IMR-90 (cell line): ENCODE measurements around the gene SLC9A7. TPM values are rescaled to one million over a fixed set of nuclear protein-coding genes. Genes with fewer than 3 reads are reported as not detected.

Experiments
- ATAC-seq: fragments of 200-7000 bp; cut with Tn5 transposase; 2 replicates; pipeline ENCODE4 v1.9.1; 2020; ENCODE audit warnings: low read depth, mild to moderate bottlenecking, moderate library complexity
- BruUV-seq: library from RNA; stranded (reverse); fragments of 400-500 nt; replicated peaks from 2 replicates; lab custom pipeline; 2021; lab: Mats Ljungman, UMichigan
- CTCF ChIA-PET: fragments of 300-600 bp; formaldehyde crosslinking; extraction: SDS; loops from one replicate; lab custom pipeline; 2021; ENCODE audit warnings: antibody characterized with exemption; lab: Yijun Ruan, JAX
- POLR2A ChIA-PET: fragments of 300-600 bp; sonication (Branson Sonifier 250); formaldehyde crosslinking; loops from one replicate; lab custom pipeline; 2022; ENCODE audit warnings: antibody characterized with exemption; ENCODE audit not compliant: unreplicated experiment; lab: Charles Lee
- DNase-seq: peaks from one replicate; pipeline ENCODE4 v3.0.0; 2013
- H2AFZ ChIP-seq: replicated peaks from 2 replicates; pipeline ENCODE3; 2013; ENCODE audit warnings: low read length, mild to moderate bottlenecking; ENCODE audit not compliant: poor library complexity
- H2AK5ac ChIP-seq: 2 replicates; pipeline ENCODE4 v1.6.1; 2013; ENCODE audit warnings: low read depth, low read length, inconsistent platforms
- H2AK9ac ChIP-seq: replicated peaks from 2 replicates; pipeline ENCODE3; 2013; ENCODE audit warnings: mild to moderate bottlenecking, low read depth, low read length, moderate library complexity; ENCODE audit not compliant: poor library complexity
- H2BK120ac ChIP-seq: 2 replicates; pipeline ENCODE4 v1.6.1; 2013; ENCODE audit warnings: low read depth, low read length, inconsistent platforms
- H2BK15ac ChIP-seq: 3 replicates; pipeline ENCODE4 v1.6.1; 2013; ENCODE audit warnings: low read depth, low read length, inconsistent platforms
- H2BK20ac ChIP-seq: 2 replicates; pipeline ENCODE4 v1.6.1; 2013; ENCODE audit warnings: low read depth, mild to moderate bottlenecking, inconsistent platforms, low read length, moderate library complexity
- H2BK5ac ChIP-seq: 2 replicates; pipeline ENCODE4 v1.6.1; 2013; ENCODE audit warnings: mild to moderate bottlenecking, low read depth, low read length, inconsistent platforms; ENCODE audit not compliant: poor library complexity, severe bottlenecking
- H3K14ac ChIP-seq: replicated peaks from 2 replicates; pipeline ENCODE4 v1.6.1; 2013; ENCODE audit warnings: low read depth, low read length, inconsistent platforms
- H3K18ac ChIP-seq: 2 replicates; pipeline ENCODE4 v1.6.1; 2013; ENCODE audit warnings: low read depth, low read length, control low read depth
- H3K23ac ChIP-seq: 2 replicates; pipeline ENCODE4 v1.6.1; 2013; ENCODE audit warnings: low read depth, low read length, inconsistent platforms
- H3K27ac ChIP-seq: 2 replicates; pipeline ENCODE4 v1.5.1; 2013; ENCODE audit warnings: mild to moderate bottlenecking, control low read depth, low read length; ENCODE audit not compliant: insufficient read depth
- H3K27me3 ChIP-seq: 2 replicates; pipeline ENCODE4 v1.6.1; 2013; ENCODE audit warnings: low read length; ENCODE audit not compliant: control insufficient read depth, insufficient read depth
- H3K36me3 ChIP-seq: 2 replicates; pipeline ENCODE4 v1.6.1; 2013; ENCODE audit warnings: low read length, mixed read lengths; ENCODE audit not compliant: control insufficient read depth, insufficient read depth
- H3K4ac ChIP-seq: 2 replicates; pipeline ENCODE4 v1.6.1; 2013; ENCODE audit warnings: low read depth, low read length, inconsistent platforms
- H3K4me1 ChIP-seq: 2 replicates; pipeline ENCODE4 v1.6.1; 2013; ENCODE audit warnings: low read length, mixed read lengths; ENCODE audit not compliant: control insufficient read depth, insufficient read depth
- H3K4me2 ChIP-seq: 2 replicates; pipeline ENCODE4 v1.6.1; 2013; ENCODE audit warnings: low read depth, mild to moderate bottlenecking, control low read depth, low read length, moderate library complexity
- H3K4me3 ChIP-seq: 2 replicates; pipeline ENCODE4 v1.5.1; 2013; ENCODE audit warnings: low read depth, mild to moderate bottlenecking, control low read depth, low read length, moderate library complexity; ENCODE audit not compliant: insufficient read depth
- H3K56ac ChIP-seq: 2 replicates; pipeline ENCODE4 v1.6.1; 2013; ENCODE audit warnings: low read length, inconsistent platforms; ENCODE audit not compliant: insufficient read depth; ENCODE audit errors: extremely low read depth
- H3K79me1 ChIP-seq, 2 experiments: 2 replicates each; pipeline ENCODE4 v1.6.1; 2013; ENCODE audit warnings: low read length in 2 of 2, inconsistent platforms in 1 of 2, low read depth in 1 of 2
- H3K9ac ChIP-seq: 2 replicates; pipeline ENCODE4 v1.6.1; 2013; ENCODE audit warnings: low read depth, low read length, control low read depth
- H3K9me1 ChIP-seq: 2 replicates; pipeline ENCODE4 v1.6.1; 2013; ENCODE audit warnings: low read length, inconsistent platforms; ENCODE audit not compliant: insufficient read depth
- H3K9me3 ChIP-seq: 2 replicates; pipeline ENCODE4 v1.6.1; 2013; ENCODE audit warnings: low read length; ENCODE audit not compliant: control insufficient read depth, insufficient read depth
- H4K20me1 ChIP-seq: 2 replicates; pipeline ENCODE4 v1.6.1; 2013; ENCODE audit warnings: low read length, inconsistent platforms; ENCODE audit not compliant: insufficient read depth
- H4K5ac ChIP-seq: 2 replicates; pipeline ENCODE4 v1.6.1; 2013; ENCODE audit warnings: mild to moderate bottlenecking, low read depth, low read length, control low read depth
- H4K8ac ChIP-seq, 2 experiments: 2 replicates each; pipeline ENCODE4 v1.6.1; 2013; ENCODE audit warnings: low read depth in 2 of 2, low read length in 2 of 2, control low read depth in 1 of 2, inconsistent platforms in 1 of 2
- H4K91ac ChIP-seq: 2 replicates; pipeline ENCODE4 v1.6.1; 2013; ENCODE audit warnings: low read depth, low read length, inconsistent platforms; ENCODE audit not compliant: insufficient read depth
- CEBPB ChIP-seq: IDR thresholded peaks from 2 replicates; pipeline ENCODE4 v1.6.1; 2012; ENCODE audit warnings: low read depth, low read length, improper control_type of control experiment
- NFE2L2 ChIP-seq: fragments of 150-350 bp; IDR thresholded peaks from 2 replicates; pipeline ENCODE4 v1.6.1; 2016; ENCODE audit warnings: low read depth, mild to moderate bottlenecking, low read length
- WGBS, 2 experiments: methylation state at CpG; one replicate each; pipeline versions ENCODE4 v1.1.5 to v1.1.7; 2013; ENCODE audit warnings: missing lambda C conversion rate in 2 of 2; ENCODE audit not compliant: insufficient read length in 1 of 2; ENCODE audit errors: extremely low coverage in 2 of 2; 5-methylcytosine and 5-hydroxymethylcytosine counted together
- dilution Hi-C: fragments of 300-500 bp; cut with HindIII; formaldehyde crosslinking; loops from one replicate; pipeline ENCODE4 v1.14.3; 2018; ENCODE audit warnings: low sequenced_read_pairs; ENCODE audit not compliant: unreplicated experiment
- in situ Hi-C: fragments of 300-500 bp; cut with MboI; formaldehyde crosslinking; loops from 3 replicates; pipeline ENCODE4 v1.14.3; 2019; ENCODE audit warnings: low sequenced_read_pairs, inconsistent platforms, mixed read lengths
- intact Hi-C: fragments of 100-400 bp; cut with micrococcal nuclease; formaldehyde crosslinking; loops from 2 replicates; pipeline ENCODE4 v1.10.0; 2022
- polyA plus RNA-seq, 3 experiments: library from polyadenylated mRNA; depleted of rRNA; stranded (reverse); fragments of >200 nt; gene quantifications; 2 replicates each; pipeline ENCODE4 v1.2.3, GENCODE V29; 2012; ENCODE audit warnings: low replicate concordance in 1 of 3
- total RNA-seq: library from RNA; depleted of rRNA; stranded (reverse); fragments of >200 nt; gene quantifications from 2 replicates; pipeline ENCODE4 v1.2.3, GENCODE V29; 2012

Gene SLC9A7
- total and polyA plus RNA-seq, 2 of the 4 experiments (the other 2 are of a cell fraction) = 14.4 to 76.4 TPM

DNA sequence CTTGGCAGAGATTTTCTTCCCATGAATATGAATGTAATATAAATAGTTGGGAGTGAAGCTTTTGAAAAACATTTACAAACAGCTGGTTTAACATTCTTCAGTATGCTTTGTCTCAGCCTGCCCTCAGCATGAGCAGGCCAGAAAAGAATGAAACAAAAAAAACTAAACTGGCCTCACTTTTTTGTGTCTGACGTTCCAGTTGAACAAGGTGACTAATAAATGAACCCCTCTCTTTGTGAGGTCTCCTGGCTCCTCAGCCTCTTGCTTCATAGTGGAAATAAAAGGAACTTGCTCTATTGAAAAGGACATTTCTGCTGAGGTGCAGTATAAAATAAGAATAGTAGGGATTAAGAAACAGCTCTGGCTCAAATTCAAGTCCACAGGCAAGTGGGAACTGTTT, 176.0 kb downstream of the SLC9A7 start:
- no peak overlapping the region for H3K4me3 ChIP-seq
- H4K20me1 ChIP-seq = no peaks in the 10 kb centered on the region
- H2BK15ac ChIP-seq = no peak overlapping the region
- H3K9me3 ChIP-seq = no peaks in the 10 kb centered on the region
- H3K9me1 ChIP-seq = peaks cover 10% of the 10 kb centered on the region; the same call in 1 of the 2 replicates
- in situ Hi-C loops (no loop called here), intact Hi-C loops (no loop called here), dilution Hi-C loops (no loop called here)
- no peak overlapping the region for H3K9ac ChIP-seq
- DNase-seq = peak; percentile 92
- no peaks in the 10 kb centered on the region for H3K36me3 ChIP-seq
- no peak overlapping the region for H2BK20ac ChIP-seq
- H3K27ac ChIP-seq = peak overlapping the region; percentile 68; the same call in 1 of the 2 replicates
- TF ChIP-seq CEBPB = peak; percentile 86
- TF ChIP-seq NFE2L2 = no peak
- peak; percentile 67 for ATAC-seq
- no CpG with 5 or more reads among the region's 1 CpG for WGBS, 2 experiments
- peak overlapping the region; percentile 71 for H3K56ac ChIP-seq
- 0 out of 2 replicates have a peak overlapping the region, but pooled peaks have one; percentile 44 for H3K4ac ChIP-seq
- no peak overlapping the region for H2AK5ac ChIP-seq
- POLR2A ChIA-PET = interaction anchor here (0.6 kb wide), 1 partner anchor 143 kb away, joined by 3 read pairs; no protein-coding TSS in a partner anchor
- H3K27me3 ChIP-seq = no peaks in the 10 kb centered on the region
- CTCF ChIA-PET = no interaction called here
- H3K4me2 ChIP-seq = peak overlapping the region; percentile 81; the same call in 1 of the 2 replicates
- no peak overlapping the region for H4K91ac ChIP-seq
- no peak overlapping the region for H3K14ac ChIP-seq
- peak overlapping the region; percentile 70; the same call in 1 of the 2 replicates for H2BK120ac ChIP-seq
- no peak overlapping the region for H2AK9ac ChIP-seq
- H4K5ac ChIP-seq = no peak overlapping the region
- no peak overlapping the region for H2AFZ ChIP-seq
- BruUV-seq = no TSS peak
- peak overlapping the region in 1 of 2 experiments; percentile 66; a peak in 1 of 4 replicates for H4K8ac ChIP-seq
- H3K79me1 ChIP-seq = peaks cover 9 to 28% of the 10 kb centered on the region in 2 experiments; a peak in 3 of 4 replicates
- H3K23ac ChIP-seq = 0 out of 2 replicates have a peak overlapping the region, but pooled peaks have one; percentile 3
- H2BK5ac ChIP-seq = peak overlapping the region; percentile 82
- H3K18ac ChIP-seq = peak overlapping the region; percentile 5; the same call in 1 of the 2 replicates
- peaks cover 10% of the 10 kb centered on the region for H3K4me1 ChIP-seq
